ENCODE data around the gene CCDC188.

- TF ChIP-seq PATZ1 (tag by site-specific recombination; IDR thresholded peaks at IDR 0.05) (no peak), CTCF (tag by site-specific recombination; IDR thresholded peaks at IDR 0.05) (no peak)
Observed at GRCh38 chr22:20199906-20200305, 49.1 kb upstream of the CCDC188 start.
